CD4-positive, alpha-beta T cell (primary cell): ENCODE results near the gene APOBEC4. TPM values are rescaled to one million over a fixed set of nuclear protein-coding genes. Genes with fewer than 3 reads are reported as not detected.

ENCODE experiments used
- ATAC-seq: fragments of 200-7000 bp; cut with Tn5 transposase; one replicate; pipeline ENCODE4 v1.10.0; 2022; ENCODE audit warnings: mild to moderate bottlenecking; ENCODE audit not compliant: poor library complexity
- CTCF ChIA-PET: fragments of 350-600 bp; sonication (Branson Sonifier 250); formaldehyde crosslinking; loops from one replicate; lab custom pipeline; 2021; ENCODE audit warnings: antibody characterized with exemption, inconsistent platforms; lab: Charles Lee
- POLR2A ChIA-PET: fragments of 350-600 bp; sonication (Branson Sonifier 250); formaldehyde crosslinking; loops from one replicate; lab custom pipeline; 2021; ENCODE audit warnings: antibody characterized with exemption, inconsistent platforms; lab: Charles Lee
- DNase-seq, 14 experiments: peaks; one replicate each; pipeline ENCODE4 v3.0.0-alpha.2; 2013 to 2020; ENCODE audit warnings: mixed read lengths in 2 of 14
- H3K27ac ChIP-seq, 2 donors: one replicate each; pipeline versions ENCODE4 v1.5.1 to v1.7.0; 2013; ENCODE audit warnings: low read length in 2 of 2, low read depth in 1 of 2, mild to moderate bottlenecking in 1 of 2
- H3K27me3 ChIP-seq, 2 experiments: 1 replicate in 1 of 2; 2 replicates in 1 of 2; pipeline versions ENCODE4 v1.6.1 to v1.7.0; 2013; ENCODE audit warnings: low read length in 2 of 2, control low read depth in 1 of 2, mild to moderate bottlenecking in 1 of 2, moderate library complexity in 1 of 2; ENCODE audit not compliant: insufficient read depth in 2 of 2, control insufficient read depth in 1 of 2
- H3K36me3 ChIP-seq: one replicate; pipeline ENCODE4 v1.6.1; 2013; ENCODE audit warnings: low read length, control low read depth; ENCODE audit not compliant: insufficient read depth
- H3K4me1 ChIP-seq: one replicate; pipeline ENCODE4 v1.6.1; 2013; ENCODE audit warnings: low read length, control low read depth; ENCODE audit not compliant: insufficient read depth
- H3K4me3 ChIP-seq: one replicate; pipeline ENCODE4 v1.5.1; 2013; ENCODE audit warnings: mild to moderate bottlenecking, low read length, moderate library complexity
- H3K9me3 ChIP-seq, 2 experiments: 1 replicate in 1 of 2; 2 replicates in 1 of 2; pipeline versions ENCODE4 v1.6.1 to v1.7.0; 2013; ENCODE audit warnings: low read length in 2 of 2, mild to moderate bottlenecking in 2 of 2, control low read depth in 1 of 2, moderate library complexity in 1 of 2; ENCODE audit not compliant: control insufficient read depth in 1 of 2, insufficient read depth in 1 of 2
- H3K27ac Mint-ChIP-seq: one replicate; pipeline ENCODE4 v1.8.0; 2020; ENCODE audit warnings: mixed read lengths
- H3K27me3 Mint-ChIP-seq: one replicate; pipeline ENCODE4 v1.8.0; 2021; ENCODE audit warnings: mixed read lengths
- H3K36me3 Mint-ChIP-seq: one replicate; pipeline ENCODE4 v1.8.0; 2021; ENCODE audit warnings: low read depth, mixed read lengths
- H3K4me1 Mint-ChIP-seq: one replicate; pipeline ENCODE4 v1.8.0; 2021; ENCODE audit warnings: low read depth, mixed read lengths
- H3K4me3 Mint-ChIP-seq: one replicate; pipeline ENCODE4 v1.8.0; 2020; ENCODE audit warnings: mild to moderate bottlenecking, mixed read lengths
- H3K9me3 Mint-ChIP-seq: one replicate; pipeline ENCODE4 v1.8.0; 2020; ENCODE audit warnings: mixed read lengths
- intact Hi-C, 2 experiments: fragments of 100-400 bp; cut with DNase I in 1 of 2; cut with micrococcal nuclease in 1 of 2; formaldehyde crosslinking; loops; one replicate each; pipeline versions ENCODE4 v1.15.1 to v1.9.0; 2023 to 2025; cut with DNase I, micrococcal nuclease
- total RNA-seq, 174 experiments: library from RNA in 2 of 174; stranded (reverse) in 2 of 174; gene quantifications; one replicate each; pipeline ENCODE4 v1.2.3 and lab custom pipeline; 2021 to 2026
- TF ChIP-seq, protein P1 (sequence below): fragments of 200-600 bp; IDR thresholded peaks from one replicate; pipeline ENCODE4 v1.8.0; 2022; ENCODE audit warnings: antibody characterized with exemption, mild to moderate bottlenecking

APOBEC4 gene
- total RNA-seq, 2 experiments from 2014 or later = not detected

DNA sequence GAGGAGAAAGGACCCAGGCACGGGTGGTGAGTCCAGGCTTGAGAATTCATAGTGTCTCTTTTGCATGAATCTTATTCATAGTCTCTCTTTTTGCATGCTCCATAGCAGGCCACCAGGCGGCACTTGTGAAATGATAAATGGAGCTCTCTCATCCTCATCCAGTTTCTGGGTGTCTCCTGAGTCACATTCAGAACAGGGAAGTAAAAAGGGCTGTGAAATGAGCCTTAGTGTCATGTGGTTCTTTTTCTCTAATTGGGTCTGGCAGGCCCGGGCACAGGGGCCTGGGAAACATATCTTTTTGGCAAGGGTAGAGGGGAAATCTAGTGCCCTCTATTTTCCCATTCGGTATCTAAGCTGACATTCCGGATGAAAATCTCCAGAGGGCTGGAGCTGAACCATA is 43.8 kb downstream of the APOBEC4 start:
- Mint-ChIP-seq H3K9me3 (no peaks in the 10 kb centered on the region), H3K36me3 (no peaks in the 10 kb centered on the region), H3K4me1 (no peaks in the 10 kb centered on the region), H3K27me3 (peaks cover 8% of the 10 kb centered on the region), H3K27ac (no peak overlapping the region), H3K4me3 (no peak overlapping the region)
- DNase-seq = peak in 3 of 14 experiments; percentile 18 to 66 (median 53)
- ATAC-seq = no peak
- CTCF ChIA-PET = no interaction called here
- POLR2A ChIA-PET = no interaction called here
- H3K27ac ChIP-seq = no peak overlapping the region
- no peaks in the 10 kb centered on the region for H3K36me3 ChIP-seq
- intact Hi-C loops = loop anchor here in 1 of 2 experiments (5.0 kb wide), 1 partner anchor 157 kb away; no protein-coding TSS in a partner anchor
- H3K4me3 ChIP-seq = no peak overlapping the region
- H3K9me3 ChIP-seq = no peaks in the 10 kb centered on the region
- no peaks in the 10 kb centered on the region for H3K27me3 ChIP-seq
- TF ChIP-seq, protein P1, sequence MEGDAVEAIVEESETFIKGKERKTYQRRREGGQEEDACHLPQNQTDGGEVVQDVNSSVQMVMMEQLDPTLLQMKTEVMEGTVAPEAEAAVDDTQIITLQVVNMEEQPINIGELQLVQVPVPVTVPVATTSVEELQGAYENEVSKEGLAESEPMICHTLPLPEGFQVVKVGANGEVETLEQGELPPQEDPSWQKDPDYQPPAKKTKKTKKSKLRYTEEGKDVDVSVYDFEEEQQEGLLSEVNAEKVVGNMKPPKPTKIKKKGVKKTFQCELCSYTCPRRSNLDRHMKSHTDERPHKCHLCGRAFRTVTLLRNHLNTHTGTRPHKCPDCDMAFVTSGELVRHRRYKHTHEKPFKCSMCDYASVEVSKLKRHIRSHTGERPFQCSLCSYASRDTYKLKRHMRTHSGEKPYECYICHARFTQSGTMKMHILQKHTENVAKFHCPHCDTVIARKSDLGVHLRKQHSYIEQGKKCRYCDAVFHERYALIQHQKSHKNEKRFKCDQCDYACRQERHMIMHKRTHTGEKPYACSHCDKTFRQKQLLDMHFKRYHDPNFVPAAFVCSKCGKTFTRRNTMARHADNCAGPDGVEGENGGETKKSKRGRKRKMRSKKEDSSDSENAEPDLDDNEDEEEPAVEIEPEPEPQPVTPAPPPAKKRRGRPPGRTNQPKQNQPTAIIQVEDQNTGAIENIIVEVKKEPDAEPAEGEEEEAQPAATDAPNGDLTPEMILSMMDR = no peak
- no peaks in the 10 kb centered on the region for H3K4me1 ChIP-seq

DNA sequence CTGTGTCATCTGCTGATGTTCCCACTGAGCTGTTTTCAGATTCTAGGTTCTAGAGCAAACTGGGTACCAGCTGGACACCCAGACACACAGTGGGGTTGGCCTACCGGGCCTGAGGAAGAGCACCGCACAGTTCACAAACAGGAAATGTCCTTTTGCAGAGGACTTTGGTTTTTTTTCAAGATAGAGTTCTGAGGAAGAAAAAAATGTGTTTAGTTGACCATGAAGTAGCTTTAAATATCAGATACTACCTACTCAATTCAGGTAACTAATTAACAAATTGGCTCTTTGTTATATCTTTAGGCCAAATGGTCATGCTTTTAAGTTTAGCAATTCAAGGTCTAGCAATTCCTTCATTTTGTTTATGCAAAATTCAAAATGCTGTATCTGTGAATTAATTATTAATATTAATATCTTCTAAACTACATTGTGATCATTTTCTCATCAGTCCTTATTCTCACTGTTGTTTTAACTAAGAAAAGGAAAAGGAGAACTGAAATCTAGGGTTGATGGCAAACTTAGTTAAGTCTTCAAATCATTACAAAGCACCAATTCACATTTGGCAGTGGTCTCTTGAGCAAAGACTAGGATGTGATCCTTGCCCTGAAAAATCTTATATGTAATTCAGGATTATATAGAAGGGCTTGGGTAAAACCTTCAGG is 45.7 kb downstream of the APOBEC4 start:
- Mint-ChIP-seq H3K36me3 (no peaks in the 10 kb centered on the region), H3K27ac (no peak overlapping the region), H3K27me3 (peaks cover 6% of the 10 kb centered on the region), H3K4me3 (no peak overlapping the region), H3K9me3 (no peaks in the 10 kb centered on the region), H3K4me1 (no peaks in the 10 kb centered on the region)
- TF ChIP-seq, protein P1 = no peak
- H3K4me1 ChIP-seq = no peaks in the 10 kb centered on the region
- intact Hi-C loops = loop anchor here in 1 of 2 experiments (5.0 kb wide), 1 partner anchor 155 kb away; no protein-coding TSS in a partner anchor
- no peak for ATAC-seq
- no peaks in the 10 kb centered on the region for H3K9me3 ChIP-seq
- H3K27ac ChIP-seq = no peak overlapping the region
- no peak for DNase-seq
- H3K36me3 ChIP-seq = no peaks in the 10 kb centered on the region
- ChIA-PET POLR2A (no interaction called here), CTCF (no interaction called here)
- no peak overlapping the region for H3K4me3 ChIP-seq
- no peaks in the 10 kb centered on the region for H3K27me3 ChIP-seq

DNA sequence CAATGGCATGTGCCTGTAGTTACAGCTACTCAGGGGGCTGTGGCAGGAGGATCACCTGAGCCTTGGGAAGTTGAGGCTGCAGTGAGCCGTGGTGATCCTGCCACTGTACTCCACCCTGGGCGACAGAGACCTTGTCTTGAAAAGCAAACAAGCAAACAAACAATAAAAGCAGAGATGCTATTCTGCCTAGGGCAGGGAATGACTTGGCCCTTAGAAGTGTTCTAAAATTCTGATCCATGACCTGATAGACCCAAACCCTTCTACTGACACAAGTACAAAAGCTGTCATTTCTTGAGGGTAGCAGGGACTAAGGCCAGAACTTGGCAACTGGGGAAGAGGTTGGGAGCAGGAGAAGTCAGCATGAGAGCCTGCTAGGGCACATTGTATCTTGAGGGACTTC is 47.2 kb downstream of the APOBEC4 start:
- intact Hi-C loops = loop anchor here in 1 of 2 experiments (5.0 kb wide), 1 partner anchor 154 kb away; no protein-coding TSS in a partner anchor
- ATAC-seq (no peak), DNase-seq (no peak)
- no peaks in the 10 kb centered on the region for H3K9me3 ChIP-seq
- Mint-ChIP-seq H3K36me3 (no peaks in the 10 kb centered on the region), H3K27ac (no peak overlapping the region), H3K4me3 (no peak overlapping the region), H3K9me3 (no peaks in the 10 kb centered on the region), H3K4me1 (no peaks in the 10 kb centered on the region), H3K27me3 (no peaks in the 10 kb centered on the region)
- TF ChIP-seq, protein P1 = no peak
- H3K27me3 ChIP-seq = no peaks in the 10 kb centered on the region
- no peak overlapping the region for H3K4me3 ChIP-seq
- POLR2A ChIA-PET = interaction anchor here (0.7 kb wide), 1 partner anchor 242 kb away, joined by 3 read pairs; no protein-coding TSS in a partner anchor
- H3K27ac ChIP-seq = no peak overlapping the region
- CTCF ChIA-PET = no interaction called here
- no peaks in the 10 kb centered on the region for H3K36me3 ChIP-seq
- H3K4me1 ChIP-seq = no peaks in the 10 kb centered on the region
